HEK293 (cell line): ENCODE data around the gene MAGI1.

Source experiments
- CTCF ChIA-PET: fragments of 350-600 bp; formaldehyde crosslinking; extraction: SDS; loops from one replicate; lab custom pipeline; 2021; ENCODE audit warnings: antibody characterized with exemption; lab: Yijun Ruan, JAX
- POLR2A ChIA-PET: fragments of 300-600 bp; formaldehyde crosslinking; extraction: SDS; loops from one replicate; lab custom pipeline; 2020; ENCODE audit warnings: antibody characterized with exemption, inconsistent platforms; lab: Yijun Ruan, JAX
- H3K27ac ChIP-seq: fragments of 200-500 bp; sonication (Bioruptor generic); 2 replicates; pipeline ENCODE4 v1.5.1; 2014; ENCODE audit warnings: low read depth, low read length, control low read depth, inconsistent platforms; ENCODE audit errors: extremely low read depth
- H3K36me3 ChIP-seq, 2 experiments: fragments of 200-500 bp in 1 of 2; sonication (Bioruptor generic) in 1 of 2; 1 replicate in 1 of 2; 2 replicates in 1 of 2; pipeline ENCODE4 v1.5.1; 2014 to 2017; ENCODE audit warnings: inconsistent platforms in 2 of 2, low read length in 2 of 2; ENCODE audit not compliant: control insufficient read depth in 2 of 2, insufficient read depth in 1 of 2
- H3K4me1 ChIP-seq: fragments of 200-500 bp; sonication (Bioruptor generic); 2 replicates; pipeline ENCODE4 v1.5.1; 2014; ENCODE audit warnings: mild to moderate bottlenecking, low read length, inconsistent platforms; ENCODE audit not compliant: control insufficient read depth, insufficient read depth
- H3K4me3 ChIP-seq: 2 replicates; pipeline ENCODE4 v1.5.1; 2011; ENCODE audit warnings: low read depth, mild to moderate bottlenecking, control low read depth, low read length, moderate library complexity
- H3K9me3 ChIP-seq: fragments of 200-500 bp; sonication (Bioruptor generic); 2 replicates; pipeline ENCODE4 v1.5.1; 2014; ENCODE audit warnings: low read depth, low read length, inconsistent platforms; ENCODE audit not compliant: control insufficient read depth, insufficient read depth
- PATZ1 ChIP-seq: fragments of 450-650 bp; formaldehyde crosslinking; IDR thresholded peaks from 2 replicates; pipeline ENCODE4 v1.5.1; 2016; ENCODE audit warnings: missing biosample characterization, missing genetic modification characterization
- PRDM1 ChIP-seq: fragments of 450-650 bp; formaldehyde crosslinking; IDR thresholded peaks from 2 replicates; pipeline ENCODE4; 2016; ENCODE audit warnings: missing biosample characterization, missing genetic modification characterization
- SALL2 ChIP-seq: fragments of 450-650 bp; formaldehyde crosslinking; IDR thresholded peaks from 2 replicates; pipeline ENCODE4 v1.5.0; 2017; ENCODE audit warnings: missing biosample characterization, mild to moderate bottlenecking, missing genetic modification characterization, borderline replicate concordance
- SETDB1 ChIP-seq: IDR thresholded peaks from one replicate; pipeline ENCODE4 v1.6.1; 2017; ENCODE audit warnings: mild to moderate bottlenecking, low read length, moderate library complexity, mixed read lengths; ENCODE audit not compliant: insufficient read length
- SP7 ChIP-seq: fragments of 450-650 bp; formaldehyde crosslinking; IDR thresholded peaks from 2 replicates; pipeline ENCODE4 v1.5.1; 2016; ENCODE audit warnings: missing biosample characterization, missing genetic modification characterization
- ZBTB48 ChIP-seq: fragments of 450-650 bp; formaldehyde crosslinking; IDR thresholded peaks from 2 replicates; pipeline ENCODE4 v1.5.1; 2016; ENCODE audit warnings: missing biosample characterization, missing genetic modification characterization
- ZNF140 ChIP-seq: fragments of 450-650 bp; formaldehyde crosslinking; IDR thresholded peaks from 2 replicates; pipeline ENCODE4 v1.5.1; 2016; ENCODE audit warnings: missing biosample characterization, missing genetic modification characterization
- ZNF16 ChIP-seq: fragments of 450-650 bp; formaldehyde crosslinking; IDR thresholded peaks from 2 replicates; pipeline ENCODE4 v1.5.1; 2016; ENCODE audit warnings: low read depth, missing biosample characterization, missing genetic modification characterization
- ZNF169 ChIP-seq: fragments of 450-650 bp; formaldehyde crosslinking; IDR thresholded peaks from 2 replicates; pipeline ENCODE4 v1.5.1; 2016; ENCODE audit warnings: missing biosample characterization, missing genetic modification characterization
- ZNF202 ChIP-seq: fragments of 450-650 bp; formaldehyde crosslinking; IDR thresholded peaks from 2 replicates; pipeline ENCODE4 v1.5.1; 2016; ENCODE audit warnings: missing biosample characterization, missing genetic modification characterization, borderline replicate concordance
- ZNF26 ChIP-seq: fragments of 450-650 bp; formaldehyde crosslinking; IDR thresholded peaks from 2 replicates; pipeline ENCODE4 v1.5.1; 2016; ENCODE audit warnings: missing biosample characterization, missing genetic modification characterization
- ZNF341 ChIP-seq: fragments of 450-650 bp; formaldehyde crosslinking; IDR thresholded peaks from 2 replicates; pipeline ENCODE4; 2016; ENCODE audit warnings: low read depth, missing biosample characterization, missing genetic modification characterization
- ZNF394 ChIP-seq: fragments of 450-650 bp; formaldehyde crosslinking; IDR thresholded peaks from 2 replicates; pipeline ENCODE4 v1.5.1; 2016; ENCODE audit warnings: missing biosample characterization, missing genetic modification characterization, mild to moderate bottlenecking, moderate library complexity, borderline replicate concordance
- ZNF423 ChIP-seq: fragments of 450-650 bp; formaldehyde crosslinking; IDR thresholded peaks from 2 replicates; pipeline ENCODE4 v1.5.1; 2016; ENCODE audit warnings: missing biosample characterization, missing genetic modification characterization
- ZNF433 ChIP-seq: fragments of 450-650 bp; formaldehyde crosslinking; IDR thresholded peaks from 2 replicates; pipeline ENCODE4 v1.5.1; 2016; ENCODE audit warnings: missing biosample characterization, missing genetic modification characterization, low read depth
- ZNF544 ChIP-seq: fragments of 450-650 bp; formaldehyde crosslinking; IDR thresholded peaks from 2 replicates; pipeline ENCODE4 v1.5.0; 2017; ENCODE audit warnings: missing biosample characterization, missing genetic modification characterization
- ZNF621 ChIP-seq: fragments of 450-650 bp; formaldehyde crosslinking; IDR thresholded peaks from 2 replicates; pipeline ENCODE4 v1.5.1; 2017; ENCODE audit warnings: missing biosample characterization, missing genetic modification characterization
- ZNF670 ChIP-seq: fragments of 450-650 bp; formaldehyde crosslinking; IDR thresholded peaks from 2 replicates; pipeline ENCODE4 v1.5.1; 2016; ENCODE audit warnings: missing biosample characterization, missing genetic modification characterization, low read depth
- ZNF692 ChIP-seq: fragments of 450-650 bp; formaldehyde crosslinking; IDR thresholded peaks from 2 replicates; pipeline ENCODE4 v1.5.1; 2016; ENCODE audit warnings: missing biosample characterization, missing genetic modification characterization
- ZNF747 ChIP-seq: fragments of 450-650 bp; formaldehyde crosslinking; IDR thresholded peaks from 2 replicates; pipeline ENCODE4 v1.5.1; 2016; ENCODE audit warnings: missing biosample characterization, missing genetic modification characterization
- ZSCAN30 ChIP-seq: fragments of 450-650 bp; IDR thresholded peaks from 2 replicates; pipeline ENCODE4 v1.5.1; 2018; ENCODE audit warnings: missing biosample characterization, mild to moderate bottlenecking, missing genetic modification characterization, moderate library complexity

MAGI1 gene

GRCh38 chr3:65439641-65440284 is 599.0 kb downstream of the MAGI1 start (continued):
- TF ChIP-seq ZNF670 (no peak), SP7 (tag by site-specific recombination) (no peak), PATZ1 (tag by site-specific recombination) (no peak), ZNF140 (no peak)

DNA sequence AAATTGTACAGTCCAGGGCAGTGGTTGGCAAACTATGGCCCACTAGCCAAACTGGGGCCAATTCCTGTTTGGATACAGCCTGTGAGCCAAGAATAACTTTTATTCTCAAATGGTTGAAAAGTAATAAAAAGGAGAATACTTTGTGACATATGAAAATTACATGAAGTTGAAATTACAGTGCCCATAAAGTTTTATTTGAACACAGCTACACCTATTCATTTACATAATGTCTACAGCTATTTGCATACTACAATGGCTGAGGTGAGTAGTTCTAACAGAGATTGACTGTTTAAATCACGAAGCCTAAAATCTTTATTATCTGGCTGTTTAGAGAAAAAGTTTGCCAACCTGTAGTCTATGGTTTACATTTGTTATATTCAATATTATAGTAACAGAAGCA is 600.1 kb downstream of the MAGI1 start:
- H3K27ac ChIP-seq: no peak overlapping the region
- no peaks in the 10 kb centered on the region for H3K9me3 ChIP-seq
- ChIA-PET CTCF (interaction anchor here (0.7 to 3.8 kb wide), 13 partner anchors 10 to 905 kb away, joined by 3 to 41 read pairs (median 5); no protein-coding TSS in a partner anchor), POLR2A (no interaction called here)
- H3K4me1 ChIP-seq: no peaks in the 10 kb centered on the region
- no peaks in the 10 kb centered on the region for H3K36me3 ChIP-seq
- H3K4me3 ChIP-seq: no peak overlapping the region
- TF ChIP-seq ZNF394 (tag by site-specific recombination) (no peak), ZNF169 (tag by site-specific recombination) (no peak), SETDB1 (no peak), ZNF544 (no peak), ZNF16 (no peak), ZBTB48 (no peak), ZNF26 (tag by site-specific recombination) (no peak), ZNF202 (tag by site-specific recombination) (no peak), SALL2 (tag by site-specific recombination) (no peak), ZNF692 (tag by site-specific recombination) (no peak), ZNF433 (tag by site-specific recombination) (no peak), ZNF747 (tag by site-specific recombination) (no peak), ZNF621 (tag by site-specific recombination) (no peak), ZSCAN30 (tag by site-specific recombination) (no peak)

- Histone ChIP-seq H3K4me3 (no peak overlapping the region), H3K9me3 (no peaks in the 10 kb centered on the region), H3K4me1 (no peaks in the 10 kb centered on the region), H3K27ac (no peak overlapping the region), H3K36me3 (no peaks in the 10 kb centered on the region)
- ChIA-PET POLR2A (no interaction called here), CTCF (interaction anchor here (0.7 to 3.8 kb wide), 6 partner anchors 14 to 905 kb away, joined by 3 to 41 read pairs (median 8); no protein-coding TSS in a partner anchor)
- TF ChIP-seq ZNF423 (tag by site-specific recombination) (no peak), ZNF341 (tag by site-specific recombination) (no peak), PRDM1 (tag by site-specific recombination) (no peak)
Observed at GRCh38 chr3:65438096-65438495, 600.6 kb downstream of the MAGI1 start.
